ENCODE measurements around the gene PRKAG2.

DNA sequence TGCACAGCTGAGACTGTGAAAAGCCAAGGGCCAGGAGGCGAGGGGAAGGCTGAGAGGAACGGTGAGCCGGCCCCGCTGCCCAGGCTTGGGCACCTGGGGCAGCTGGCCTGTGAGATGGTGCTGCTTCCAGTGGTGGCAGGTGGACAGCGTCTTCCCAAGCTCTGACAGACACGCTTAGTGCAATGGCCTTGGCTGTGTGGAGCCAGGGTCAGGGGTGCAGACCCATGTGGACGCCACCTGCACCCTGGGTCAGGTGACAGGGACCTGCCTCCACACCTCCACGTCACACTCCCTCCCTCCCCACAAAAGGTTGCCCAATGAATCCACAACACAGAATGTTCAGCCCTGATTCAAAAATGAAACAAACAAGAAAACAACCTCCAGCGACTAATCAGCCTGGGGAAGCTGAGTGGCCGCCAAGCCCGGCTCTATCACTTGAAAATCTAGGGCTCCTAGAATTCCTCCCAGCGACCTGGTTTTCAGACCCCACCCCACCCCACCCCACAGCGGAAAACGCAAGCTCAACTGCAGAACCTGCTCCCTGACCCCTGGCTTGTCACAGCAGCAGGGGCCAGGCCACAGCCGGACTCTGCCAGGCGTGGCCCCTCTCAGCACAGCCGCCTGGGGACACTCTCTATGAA is 54.3 kb downstream of the PRKAG2 start:
- TF ChIP-seq, protein P1, sequence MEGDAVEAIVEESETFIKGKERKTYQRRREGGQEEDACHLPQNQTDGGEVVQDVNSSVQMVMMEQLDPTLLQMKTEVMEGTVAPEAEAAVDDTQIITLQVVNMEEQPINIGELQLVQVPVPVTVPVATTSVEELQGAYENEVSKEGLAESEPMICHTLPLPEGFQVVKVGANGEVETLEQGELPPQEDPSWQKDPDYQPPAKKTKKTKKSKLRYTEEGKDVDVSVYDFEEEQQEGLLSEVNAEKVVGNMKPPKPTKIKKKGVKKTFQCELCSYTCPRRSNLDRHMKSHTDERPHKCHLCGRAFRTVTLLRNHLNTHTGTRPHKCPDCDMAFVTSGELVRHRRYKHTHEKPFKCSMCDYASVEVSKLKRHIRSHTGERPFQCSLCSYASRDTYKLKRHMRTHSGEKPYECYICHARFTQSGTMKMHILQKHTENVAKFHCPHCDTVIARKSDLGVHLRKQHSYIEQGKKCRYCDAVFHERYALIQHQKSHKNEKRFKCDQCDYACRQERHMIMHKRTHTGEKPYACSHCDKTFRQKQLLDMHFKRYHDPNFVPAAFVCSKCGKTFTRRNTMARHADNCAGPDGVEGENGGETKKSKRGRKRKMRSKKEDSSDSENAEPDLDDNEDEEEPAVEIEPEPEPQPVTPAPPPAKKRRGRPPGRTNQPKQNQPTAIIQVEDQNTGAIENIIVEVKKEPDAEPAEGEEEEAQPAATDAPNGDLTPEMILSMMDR (IDR thresholded peaks at IDR 0.05; ENCODE audit: low read depth, low read length, poor library complexity, severe bottlenecking) = no peak
- TF ChIP-seq EZH2phosphoT487 (IDR thresholded peaks at IDR 0.05; ENCODE audit: borderline replicate concordance, low read length) = no peak

Measured in DOHH2 (cell line).